ENCODE measurements around the gene CDR2.

DNA sequence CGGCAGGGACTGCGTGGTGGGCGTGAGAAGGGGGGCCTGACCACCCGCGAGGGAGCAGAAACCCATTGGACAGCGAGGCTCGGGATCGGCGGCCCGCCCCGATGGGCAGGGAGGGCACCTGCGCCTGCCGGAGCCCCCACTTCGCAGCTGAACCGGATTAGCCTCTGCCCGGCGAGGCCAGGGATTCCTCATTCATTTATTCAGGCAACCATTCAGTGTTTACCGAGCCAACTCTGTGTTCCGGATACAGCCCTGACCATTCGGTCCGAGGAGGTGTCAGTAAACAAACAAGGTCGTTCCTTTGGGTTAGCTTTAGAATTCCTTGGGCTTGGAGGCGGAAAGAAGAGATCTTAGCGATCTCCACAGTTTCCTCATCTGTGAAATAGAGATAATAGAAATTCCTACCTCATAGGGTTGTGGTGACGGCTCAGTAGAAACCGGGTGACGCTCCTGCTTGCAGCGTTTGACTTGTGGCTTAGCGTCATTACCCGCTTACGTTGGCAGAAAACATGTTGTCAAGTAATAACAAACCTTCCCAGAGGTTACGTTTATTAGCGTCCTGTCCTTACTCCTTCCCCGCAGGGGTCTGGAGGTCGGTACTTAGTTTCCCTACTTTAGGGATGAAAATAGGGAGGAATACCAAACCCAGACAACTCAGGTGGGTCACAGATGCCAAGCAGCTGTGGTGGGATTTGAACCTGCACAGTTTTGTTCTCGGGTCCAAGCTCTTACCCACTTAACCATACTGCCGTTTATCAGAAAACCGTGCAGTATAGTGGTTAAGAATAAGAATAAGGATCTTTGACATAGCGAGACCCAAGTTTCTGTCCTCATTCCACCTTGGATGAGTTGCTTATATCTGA lies 76.3 kb downstream of the CDR2 start:
- TF ChIP-seq FOXM1 (IDR thresholded peaks at IDR 0.05; ENCODE audit: borderline replicate concordance) (no peak), HDGF (IDR thresholded peaks at IDR 0.05; ENCODE audit: borderline replicate concordance) (0 out of 2 replicates have a peak, but pooled peaks have one; percentile 13), FOXA1 (IDR thresholded peaks at IDR 0.05) (no peak), ZNF384 (IDR thresholded peaks at IDR 0.05) (no peak), SUZ12 (IDR thresholded peaks at IDR 0.05) (no peak), CTBP1 (IDR thresholded peaks at IDR 0.05; ENCODE audit: borderline replicate concordance) (peak; percentile 65; the same call in 1 of the 2 replicates), NFRKB (IDR thresholded peaks at IDR 0.05) (no peak)
